Erythroblast (primary cell): ENCODE data around the gene PIK3C2G.

Experiments
- GATA1 ChIP-seq: IDR thresholded peaks from 2 replicates; pipeline ENCODE4 v1.6.1; 2011; ENCODE audit warnings: low read depth, mild to moderate bottlenecking, control low read depth, low read length, moderate library complexity
- POLR2A ChIP-seq: IDR thresholded peaks from 2 replicates; pipeline ENCODE4 v1.6.1; 2011; ENCODE audit warnings: mild to moderate bottlenecking, low read length

DNA sequence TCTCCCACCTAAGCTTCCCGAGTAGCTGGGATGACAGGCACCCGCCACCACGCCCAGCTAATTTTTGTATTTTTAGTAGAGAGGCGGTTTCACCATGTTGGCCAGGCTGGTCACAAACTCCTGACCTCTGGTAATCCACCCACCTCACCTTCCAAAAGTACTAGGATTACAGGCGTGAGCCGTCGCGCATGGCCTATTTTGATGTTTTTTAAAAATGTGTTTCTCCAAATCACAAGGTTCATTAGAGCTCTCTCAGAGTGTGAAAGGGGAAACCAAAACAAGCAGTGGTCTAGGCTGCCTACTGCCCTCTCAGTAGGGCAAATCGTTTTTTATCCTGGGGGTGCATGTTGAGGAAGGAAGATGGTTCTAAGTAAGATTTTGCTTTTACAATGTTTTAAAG, 211.5 kb downstream of the PIK3C2G start:
- TF ChIP-seq POLR2A (no peak), GATA1 (no peak)
